H1 (cell line): ENCODE results near the gene HNRNPU. TPM values are rescaled to one million over a fixed set of nuclear protein-coding genes. Genes with fewer than 3 reads are reported as not detected.

Experiments
- CTCF ChIA-PET: fragments of 300-600 bp; sonication (Branson Sonifier 250); formaldehyde crosslinking; loops from one replicate; lab custom pipeline; 2021; ENCODE audit not compliant: partially characterized antibody; lab: Charles Lee
- POLR2A ChIA-PET: fragments of 300-600 bp; sonication (Branson Sonifier 250); formaldehyde crosslinking; loops from one replicate; lab custom pipeline; 2021; ENCODE audit warnings: inconsistent platforms; ENCODE audit not compliant: partially characterized antibody; lab: Charles Lee
- DNase-seq, 2 experiments: peaks; one replicate each; pipeline versions ENCODE4 v3.0.0 to v3.0.0-alpha.2; 2010 to 2022; ENCODE audit warnings: low spot score in 2 of 2, low read depth in 1 of 2, mixed read lengths in 1 of 2
- FAIRE-seq: peaks from 2 replicates; lab custom pipeline; 2011; peaks lifted over from hg19 to GRCh38; lab: Jason Lieb, UNC
- H2AFZ ChIP-seq: 2 replicates; pipeline ENCODE4 v1.8.1; 2012; ENCODE audit warnings: low read length, inconsistent platforms
- H2AK5ac ChIP-seq: 2 replicates; pipeline ENCODE4 v1.6.1; 2013; ENCODE audit warnings: low read depth, low read length
- H2BK120ac ChIP-seq: replicated peaks from 2 replicates; pipeline ENCODE3; 2013; ENCODE audit warnings: low read depth, low read length, inconsistent platforms
- H2BK12ac ChIP-seq: 2 replicates; pipeline ENCODE4 v1.6.1; 2013; ENCODE audit warnings: low read depth, low read length
- H2BK15ac ChIP-seq: 2 replicates; pipeline ENCODE4 v1.6.1; 2013; ENCODE audit warnings: low read length
- H2BK20ac ChIP-seq: 2 replicates; pipeline ENCODE4 v1.6.1; 2013; ENCODE audit warnings: low read length
- H2BK5ac ChIP-seq: 2 replicates; pipeline ENCODE4 v1.6.1; 2013; ENCODE audit warnings: low read depth, low read length
- H3K14ac ChIP-seq: 2 replicates; pipeline ENCODE4 v1.6.1; 2013; ENCODE audit warnings: inconsistent platforms; ENCODE audit not compliant: insufficient read length
- H3K18ac ChIP-seq: 2 replicates; pipeline ENCODE4 v1.6.1; 2013; ENCODE audit warnings: low read length; ENCODE audit errors: extremely low read depth
- H3K23ac ChIP-seq: 2 replicates; pipeline ENCODE4 v1.6.1; 2013; ENCODE audit warnings: inconsistent platforms; ENCODE audit not compliant: insufficient read length
- H3K23me2 ChIP-seq: 2 replicates; pipeline ENCODE4 v1.6.1; 2013; ENCODE audit warnings: low read depth, low read length
- H3K27ac ChIP-seq: 2 replicates; pipeline ENCODE4 v1.6.1; 2011; ENCODE audit warnings: low read depth, low read length, inconsistent platforms
- H3K27me3 ChIP-seq, 4 experiments: replicated peaks in 1 of 4; 1 replicate in 1 of 4; 2 replicates in 3 of 4; pipeline versions ENCODE4 v1.6.1 to v1.8.1; 2011 to 2013; ENCODE audit warnings: low read length in 3 of 4, mild to moderate bottlenecking in 3 of 4, inconsistent platforms in 2 of 4, mixed read lengths in 2 of 4, moderate library complexity in 1 of 4; ENCODE audit not compliant: control insufficient read depth in 3 of 4, insufficient read depth in 3 of 4; ENCODE audit errors: extremely low read depth in 1 of 4
- H3K36me3 ChIP-seq, 4 experiments: 2 replicates each; pipeline versions ENCODE4 v1.6.1 to v1.8.1; 2011 to 2013; ENCODE audit warnings: mild to moderate bottlenecking in 4 of 4, low read length in 3 of 4, moderate library complexity in 2 of 4, control low read depth in 1 of 4, inconsistent platforms in 1 of 4; ENCODE audit not compliant: insufficient read depth in 4 of 4, control insufficient read depth in 2 of 4
- H3K4ac ChIP-seq: replicated peaks from 2 replicates; pipeline ENCODE3; 2013; ENCODE audit warnings: low read length, low read depth, mixed read lengths, inconsistent platforms; ENCODE audit not compliant: insufficient read length
- H3K4me1 ChIP-seq, 4 experiments: replicated peaks in 1 of 4; 1 replicate in 1 of 4; 2 replicates in 3 of 4; pipeline versions ENCODE4 v1.6.1 to v1.8.1; 2011 to 2013; ENCODE audit warnings: low read length in 3 of 4, inconsistent platforms in 2 of 4, mixed read lengths in 1 of 4; ENCODE audit not compliant: insufficient read depth in 4 of 4, control insufficient read depth in 3 of 4
- H3K4me2 ChIP-seq, 2 experiments: 2 replicates each; pipeline versions ENCODE4 v1.6.1 to v1.8.1; 2011 to 2013; ENCODE audit warnings: low read depth in 2 of 2, low read length in 2 of 2, control low read depth in 1 of 2, inconsistent platforms in 1 of 2, mild to moderate bottlenecking in 1 of 2; ENCODE audit not compliant: insufficient read depth in 1 of 2
- H3K4me3 ChIP-seq, 4 experiments: fragments of 200-600, 300-600 bp in 1 of 4; sonication (generic), shearing (Covaris generic), sonication (Bioruptor Twin) in 1 of 4; 2 replicates each; pipeline versions ENCODE4 v1.5.1 to v1.8.1; 2011 to 2016; ENCODE audit warnings: low read length in 4 of 4, low read depth in 3 of 4, control low read depth in 2 of 4, inconsistent platforms in 2 of 4, mild to moderate bottlenecking in 2 of 4, mixed read lengths in 1 of 4, moderate library complexity in 1 of 4; ENCODE audit not compliant: insufficient read depth in 2 of 4; ENCODE audit errors: extremely low read depth in 1 of 4
- H3K56ac ChIP-seq: replicated peaks from 2 replicates; pipeline ENCODE3; 2013; ENCODE audit warnings: low read depth, mild to moderate bottlenecking, mixed read lengths, low read length, inconsistent platforms; ENCODE audit not compliant: insufficient read length
- H3K79me1 ChIP-seq: 2 replicates; pipeline ENCODE4 v1.6.1; 2013; ENCODE audit warnings: low read depth, low read length, control low read depth
- H3K79me2 ChIP-seq, 2 experiments: 2 replicates each; pipeline versions ENCODE4 v1.6.1 to v1.8.1; 2012 to 2013; ENCODE audit warnings: low read length in 2 of 2, mild to moderate bottlenecking in 2 of 2, inconsistent platforms in 1 of 2; ENCODE audit not compliant: insufficient read depth in 2 of 2, control insufficient read depth in 1 of 2
- H3K9ac ChIP-seq, 4 experiments: replicated peaks in 1 of 4; 1 replicate in 1 of 4; 2 replicates in 3 of 4; pipeline versions ENCODE4 v1.6.1 to v1.8.1; 2011 to 2013; ENCODE audit warnings: low read depth in 3 of 4, low read length in 3 of 4, control low read depth in 2 of 4, mild to moderate bottlenecking in 2 of 4, moderate library complexity in 2 of 4, inconsistent platforms in 1 of 4; ENCODE audit errors: extremely low read depth in 1 of 4
- H3K9me3 ChIP-seq, 2 experiments: 2 replicates each; pipeline versions ENCODE4 v1.6.1 to v1.8.1; 2012 to 2013; ENCODE audit warnings: mild to moderate bottlenecking in 2 of 2, moderate library complexity in 2 of 2, control low read depth in 1 of 2, inconsistent platforms in 1 of 2, low read depth in 1 of 2, low read length in 1 of 2, mixed read lengths in 1 of 2; ENCODE audit not compliant: insufficient read depth in 2 of 2
- H4K20me1 ChIP-seq, 2 experiments: replicated peaks in 1 of 2; 2 replicates each; pipeline versions ENCODE3 to v1.8.1; 2011 to 2013; ENCODE audit warnings: inconsistent platforms in 2 of 2, low read length in 2 of 2, mild to moderate bottlenecking in 1 of 2; ENCODE audit not compliant: insufficient read depth in 2 of 2, control insufficient read depth in 1 of 2
- H4K5ac ChIP-seq: 2 replicates; pipeline ENCODE4 v1.6.1; 2013; ENCODE audit warnings: low read length, low read depth, mixed read lengths, inconsistent platforms; ENCODE audit not compliant: insufficient read length
- H4K8ac ChIP-seq: 2 replicates; pipeline ENCODE4 v1.8.0; 2013; ENCODE audit warnings: mild to moderate bottlenecking, moderate library complexity, low read length, inconsistent platforms; ENCODE audit not compliant: insufficient read depth; ENCODE audit errors: extremely low read depth
- H4K91ac ChIP-seq: replicated peaks from 2 replicates; pipeline ENCODE3; 2013; ENCODE audit warnings: low read length, mixed read lengths, inconsistent platforms; ENCODE audit not compliant: insufficient read length
- ASH2L ChIP-seq: fragments of 200-600, 300-600 bp; sonication (generic); IDR thresholded peaks from one replicate; pipeline ENCODE4 v1.7.1; 2017; ENCODE audit warnings: low read length
- CHD1 ChIP-seq: IDR thresholded peaks from 2 replicates; pipeline ENCODE4 v1.6.1; 2012; ENCODE audit warnings: low read depth, low read length, improper control_type of control experiment
- EP300 ChIP-seq, 2 experiments: IDR thresholded peaks; 1 replicate in 1 of 2; 2 replicates in 1 of 2; pipeline ENCODE4 v1.6.1; 2011 to 2012; ENCODE audit warnings: low read depth in 2 of 2, low read length in 2 of 2, mild to moderate bottlenecking in 2 of 2, borderline replicate concordance in 1 of 2, inconsistent platforms in 1 of 2, moderate library complexity in 1 of 2
- SIX5 ChIP-seq: IDR thresholded peaks from 2 replicates; pipeline ENCODE4 v1.6.1; 2011; ENCODE audit warnings: mild to moderate bottlenecking, low read depth, low read length
- SUZ12 ChIP-seq: fragments of 200-600 bp; sonication (generic); IDR thresholded peaks from 2 replicates; pipeline ENCODE4 v1.6.1; 2012; ENCODE audit warnings: mild to moderate bottlenecking, inconsistent platforms, low read length, moderate library complexity, mixed read lengths
- ZNF274 ChIP-seq: IDR thresholded peaks from 2 replicates; pipeline ENCODE4 v1.7.0; 2012; ENCODE audit warnings: low read length, borderline replicate concordance; ENCODE audit errors: extremely low read depth
- WGBS, 2 experiments: shearing (Covaris generic) in 1 of 2; methylation state at CpG; one replicate each; pipeline versions ENCODE4 v1.1.6 to v1.1.7; 2013 to 2015; ENCODE audit warnings: low lambda C conversion rate in 2 of 2, mixed read lengths in 2 of 2, inconsistent platforms in 1 of 2, low coverage in 1 of 2, missing lambda C conversion rate in 1 of 2; ENCODE audit not compliant: insufficient replicate concordance in 2 of 2, insufficient coverage in 1 of 2, insufficient read length in 1 of 2; ENCODE audit errors: extremely low coverage in 1 of 2, missing lambda C conversion rate in 1 of 2; 5-methylcytosine and 5-hydroxymethylcytosine counted together
- polyA plus RNA-seq, 7 experiments: library from polyadenylated mRNA; depleted of rRNA in 3 of 7; stranded (reverse) in 5 of 7; unstranded in 2 of 7; fragments of >200 nt in 5 of 7; fragments of 200-250 nt in 2 of 7; gene quantifications; 1 replicate in 5 of 7; 2 replicates in 1 of 7; 4 replicates in 1 of 7; pipeline versions ENCODE4 v1.2.1 to v1.2.3, GENCODE V29; 2011 to 2013; ENCODE audit warnings: missing spikeins in 2 of 7, mixed read lengths in 2 of 7
- total RNA-seq: library from RNA; stranded (reverse); fragmentation: NEBNext Ultra II Directional; extraction: Animal tissue kit (Norgen Biotek cat#: 25700); gene quantifications from 2 replicates; pipeline ENCODE4 v1.2.1, GENCODE V29; 2021

The HNRNPU gene
- total and polyA plus RNA-seq, 2 of the 8 experiments (the other 6 are each of a cell fraction or from before 2014, with no cell fraction given), result 95.6 to 606 TPM

- Histone ChIP-seq H2BK15ac (no peak overlapping the region), H3K14ac (no peak overlapping the region), H3K9me3 (no peaks in the 10 kb centered on the region), H2AK5ac (no peak overlapping the region), H3K4me3 (no peak overlapping the region), H4K5ac (no peak overlapping the region), H3K27me3 (peaks cover 0 to 4% (median 2%) of the 10 kb centered on the region in 4 experiments; a peak in 2 of 7 replicates), H4K8ac (no peak overlapping the region), H2AFZ (no peak overlapping the region), H3K4me2 (no peak overlapping the region), H3K79me1 (no peaks in the 10 kb centered on the region), H2BK20ac (no peak overlapping the region), H3K4me1 (peaks cover 0 to under 1% (median under 1%) of the 10 kb centered on the region in 4 experiments; a peak in 2 of 7 replicates), H2BK5ac (no peak overlapping the region), H4K91ac (no peak overlapping the region), H3K23ac (no peak overlapping the region), H2BK12ac (no peak overlapping the region), H3K56ac (no peak overlapping the region), H3K9ac (no peak overlapping the region), H2BK120ac (no peak overlapping the region), H4K20me1 (no peaks in the 10 kb centered on the region), H3K18ac (no peak overlapping the region), H3K27ac (no peak overlapping the region), H3K36me3 (no peaks in the 10 kb centered on the region), H3K23me2 (peaks cover 3% of the 10 kb centered on the region; the same call in 1 of the 2 replicates), H3K4ac (no peak overlapping the region), H3K79me2 (no peaks in the 10 kb centered on the region)
- WGBS, 2 experiments, result 94% methylated on average over 15 of the region's 15 CpGs; no CpG with 5 or more reads in 1 of the 2 experiments
- TF ChIP-seq CHD1 (no peak), EP300 (IDR thresholded peaks at IDR 0.05; ENCODE audit: borderline replicate concordance in 1 of 2, low read depth in 2 of 2, low read length in 2 of 2) (no peak), SUZ12 (no peak), ASH2L (no peak), SIX5 (no peak), ZNF274 (no peak)
- ChIA-PET CTCF (no interaction called here), POLR2A (no interaction called here)
- DNase-seq, result no peak
- FAIRE-seq, result no peak
Measured at GRCh38 chr1:244913806-244914205, 49.5 kb upstream of the HNRNPU start.
